Suprapubic skin (tissue), 3 donors: ENCODE data around the gene ABLIM2.

ENCODE experiments used
- POLR2A ChIP-seq, 2 donors: fragments of 450-650 bp; IDR thresholded peaks; one replicate each; pipeline ENCODE4 v1.6.1; 2017; ENCODE audit warnings: antibody characterized with exemption in 2 of 2, mild to moderate bottlenecking in 2 of 2, moderate library complexity in 2 of 2
- TF ChIP-seq, protein P1 (sequence below), 2 donors: fragments of 200-600 bp in 1 of 2; fragments of 450-650 bp in 1 of 2; sonication (generic) in 1 of 2; IDR thresholded peaks; one replicate each; pipeline ENCODE4 v1.5.1; 2016 to 2019; ENCODE audit warnings: antibody characterized with exemption in 2 of 2, mild to moderate bottlenecking in 1 of 2, moderate library complexity in 1 of 2

DNA sequence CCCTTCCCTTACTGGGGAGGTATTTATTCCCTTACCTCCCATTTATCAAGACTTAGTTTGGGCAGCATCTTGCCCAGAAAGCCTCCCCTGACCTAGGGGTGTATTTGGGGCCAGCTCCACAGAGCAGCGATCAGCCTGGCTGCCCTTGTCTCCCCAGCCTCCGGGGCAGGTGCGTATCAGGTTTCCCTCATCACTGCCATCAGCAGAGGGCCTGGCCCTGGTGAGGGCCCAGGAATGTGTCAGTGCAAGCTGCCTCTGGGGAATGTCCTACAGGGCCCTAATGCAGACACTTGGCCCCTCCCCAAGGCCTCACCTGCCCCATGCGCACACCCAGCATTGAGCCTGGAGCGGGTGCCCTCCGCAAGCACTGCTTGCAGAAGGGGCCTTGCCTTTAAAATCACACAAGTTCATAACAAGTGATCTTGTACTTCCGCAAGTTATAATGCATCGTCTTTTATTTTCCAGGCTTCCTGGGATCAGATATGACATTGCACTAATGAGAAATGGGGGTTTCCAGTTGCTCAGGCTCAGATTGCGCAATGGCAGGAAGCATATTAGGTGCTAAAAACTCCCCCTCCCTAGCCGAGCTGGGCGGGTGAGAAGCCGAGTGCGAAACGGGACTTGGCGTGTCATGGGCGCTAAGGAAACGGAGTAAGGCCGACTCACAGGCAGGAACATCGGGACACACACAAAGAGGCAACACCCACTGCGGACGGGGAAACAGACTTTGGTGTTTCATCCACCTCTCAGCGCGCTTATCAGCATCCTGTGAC lies 193.5 kb downstream of the ABLIM2 start:
- TF ChIP-seq, protein P1, sequence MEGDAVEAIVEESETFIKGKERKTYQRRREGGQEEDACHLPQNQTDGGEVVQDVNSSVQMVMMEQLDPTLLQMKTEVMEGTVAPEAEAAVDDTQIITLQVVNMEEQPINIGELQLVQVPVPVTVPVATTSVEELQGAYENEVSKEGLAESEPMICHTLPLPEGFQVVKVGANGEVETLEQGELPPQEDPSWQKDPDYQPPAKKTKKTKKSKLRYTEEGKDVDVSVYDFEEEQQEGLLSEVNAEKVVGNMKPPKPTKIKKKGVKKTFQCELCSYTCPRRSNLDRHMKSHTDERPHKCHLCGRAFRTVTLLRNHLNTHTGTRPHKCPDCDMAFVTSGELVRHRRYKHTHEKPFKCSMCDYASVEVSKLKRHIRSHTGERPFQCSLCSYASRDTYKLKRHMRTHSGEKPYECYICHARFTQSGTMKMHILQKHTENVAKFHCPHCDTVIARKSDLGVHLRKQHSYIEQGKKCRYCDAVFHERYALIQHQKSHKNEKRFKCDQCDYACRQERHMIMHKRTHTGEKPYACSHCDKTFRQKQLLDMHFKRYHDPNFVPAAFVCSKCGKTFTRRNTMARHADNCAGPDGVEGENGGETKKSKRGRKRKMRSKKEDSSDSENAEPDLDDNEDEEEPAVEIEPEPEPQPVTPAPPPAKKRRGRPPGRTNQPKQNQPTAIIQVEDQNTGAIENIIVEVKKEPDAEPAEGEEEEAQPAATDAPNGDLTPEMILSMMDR (IDR thresholded peaks at IDR 0.05) = no peak
- TF ChIP-seq POLR2A (IDR thresholded peaks at IDR 0.05) = no peak
